HG03097 (cell line): Measurements from ENCODE around the gene ABL2.

Experiments
- ATAC-seq: cut with Tn5 transposase; IDR thresholded peaks from one replicate; pipeline ENCODE4 v1.9.1; 2021; ENCODE audit not compliant: unreplicated experiment, low FRiP score

ABL2 gene

GRCh38 chr1:179061360-179062282 lies 167.9 kb downstream of the ABL2 start:
- ATAC-seq: no peak

GRCh38 chr1:179058487-179059483 lies 170.7 kb downstream of the ABL2 start:
- no peak for ATAC-seq

- no peak for ATAC-seq
Observed at GRCh38 chr1:179055937-179056336, 173.5 kb downstream of the ABL2 start.

- no peak for ATAC-seq
Observed at GRCh38 chr1:179053486-179053885, 176.0 kb downstream of the ABL2 start.

- ATAC-seq: no peak
Observed at GRCh38 chr1:179052776-179053175, 176.7 kb downstream of the ABL2 start.
